ENCODE measurements around the gene DST.

DNA sequence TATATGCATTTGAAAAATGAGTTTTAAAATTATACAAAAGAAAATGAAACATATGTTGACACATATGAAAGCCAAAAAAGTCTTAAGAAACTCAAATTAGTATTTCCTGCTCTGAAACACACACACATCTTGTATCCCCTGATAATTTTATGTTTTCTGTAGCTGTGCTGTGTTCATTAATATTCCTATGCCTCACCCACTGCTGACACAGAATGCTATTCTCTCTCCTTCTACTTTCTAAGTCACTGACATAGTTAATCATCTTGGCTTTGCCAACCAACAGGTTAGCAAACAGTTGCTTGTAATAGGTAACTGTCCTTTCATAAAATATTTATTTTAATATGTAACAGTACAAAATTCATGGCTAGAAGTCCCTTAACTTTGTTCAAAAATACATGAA, 140.7 kb downstream of the DST start:
- no peak for TF ChIP-seq CTCF (IDR thresholded peaks at IDR 0.05)
- no peak for TF ChIP-seq TEAD4 (CRISPR knock-in tag; IDR thresholded peaks at IDR 0.05)
- no peak for TF ChIP-seq ZBTB21 (CRISPR knock-in tag; IDR thresholded peaks at IDR 0.05; ENCODE audit: borderline replicate concordance)

All from WTC11 (cell line).